Neural progenitor cell (in vitro differentiated cells): ENCODE measurements around the gene UQCC3. TPM values are rescaled to one million over a fixed set of nuclear protein-coding genes. Genes with fewer than 3 reads are reported as not detected.

Source experiments
- DNase-seq: peaks from one replicate; pipeline ENCODE4 v3.0.0-alpha.2; 2016; ENCODE audit warnings: low spot score
- H2AFZ ChIP-seq: fragments of 200-600 bp; sonication (generic); replicated peaks from 2 replicates; pipeline ENCODE4 v1.6.1; 2016; ENCODE audit warnings: antibody characterized with exemption
- H3F3A ChIP-seq: fragments of 200-600 bp; sonication (generic); 2 replicates; pipeline ENCODE4 v1.6.1; 2016; ENCODE audit warnings: antibody characterized with exemption, low read depth
- H3K27ac ChIP-seq: fragments of 200-600 bp; sonication (generic); 2 replicates; pipeline ENCODE4 v1.5.1; 2016; ENCODE audit warnings: mild to moderate bottlenecking
- H3K27me3 ChIP-seq: fragments of 200-600 bp; sonication (generic); 2 replicates; pipeline ENCODE4 v1.6.1; 2016; ENCODE audit warnings: mild to moderate bottlenecking, moderate library complexity
- H3K36me3 ChIP-seq: fragments of 200-600 bp; sonication (generic); 2 replicates; pipeline ENCODE4 v1.5.1; 2016
- H3K4me1 ChIP-seq: fragments of 200-600 bp; sonication (generic); 2 replicates; pipeline ENCODE4 v1.6.1; 2016; ENCODE audit warnings: mixed run types
- H3K4me2 ChIP-seq: fragments of 200-600 bp; sonication (generic); 2 replicates; pipeline ENCODE4 v1.6.1; 2016
- H3K4me3 ChIP-seq: fragments of 200-600 bp; sonication (generic); 2 replicates; pipeline ENCODE4 v1.5.1; 2016
- H3K79me2 ChIP-seq: fragments of 200-600 bp; sonication (generic); 2 replicates; pipeline ENCODE4 v1.6.1; 2016; ENCODE audit warnings: low read depth
- H3K9ac ChIP-seq: fragments of 200-600 bp; sonication (generic); 2 replicates; pipeline ENCODE4 v1.6.1; 2016
- H3K9me3 ChIP-seq: fragments of 200-600 bp; sonication (generic); 2 replicates; pipeline ENCODE4 v1.5.1; 2016; ENCODE audit warnings: low read depth
- H4K20me1 ChIP-seq: fragments of 200-600 bp; sonication (generic); 2 replicates; pipeline ENCODE4 v1.6.1; 2016; ENCODE audit warnings: low read depth
- H3K27ac Mint-ChIP-seq: 3 replicates; pipeline ENCODE4 v1.8.0; 2021; ENCODE audit warnings: mixed read lengths
- H3K27me3 Mint-ChIP-seq: 2 replicates; pipeline ENCODE4 v1.8.0; 2022; ENCODE audit warnings: low read depth, mild to moderate bottlenecking, inconsistent platforms, moderate library complexity, mixed read lengths; ENCODE audit not compliant: insufficient read depth
- H3K36me3 Mint-ChIP-seq: 3 replicates; pipeline ENCODE4 v1.8.0; 2021; ENCODE audit warnings: mixed read lengths
- H3K4me1 Mint-ChIP-seq: 3 replicates; pipeline ENCODE4 v1.8.0; 2021; ENCODE audit warnings: mixed read lengths
- H3K4me3 Mint-ChIP-seq: 3 replicates; pipeline ENCODE4 v1.8.0; 2021; ENCODE audit warnings: mild to moderate bottlenecking, moderate library complexity, mixed read lengths
- H3K9me3 Mint-ChIP-seq: 3 replicates; pipeline ENCODE4 v1.8.0; 2020; ENCODE audit warnings: mixed read lengths
- CTCF ChIP-seq: fragments of 200-600 bp; sonication (generic); IDR thresholded peaks from 2 replicates; pipeline ENCODE4 v1.5.1; 2017; ENCODE audit warnings: antibody characterized with exemption, mild to moderate bottlenecking
- EZH2 ChIP-seq: fragments of 200-600 bp; sonication (generic); IDR thresholded peaks from 2 replicates; pipeline ENCODE4 v1.6.1; 2017; ENCODE audit warnings: antibody characterized with exemption, mild to moderate bottlenecking, moderate library complexity
- EZH2phosphoT487 ChIP-seq: fragments of 200-600 bp; sonication (generic); IDR thresholded peaks from 2 replicates; pipeline ENCODE4 v1.6.1; 2017; ENCODE audit warnings: antibody characterized with exemption
- total RNA-seq: library from RNA; depleted of rRNA; stranded (reverse); fragments of >200 nt; gene quantifications from 2 replicates; pipeline ENCODE4 v1.2.3, GENCODE V29; 2015; ENCODE audit warnings: low replicate concordance

Gene UQCC3
- total RNA-seq, 1 donor from 2014 or later: 5.7 TPM

GRCh38 chr11:62715150-62716130, 44.0 kb downstream of the UQCC3 start:
- peaks cover 11% of the 10 kb centered on the region for H4K20me1 ChIP-seq
- no peak overlapping the region for H3K4me3 ChIP-seq
- no peak overlapping the region for H3K4me2 ChIP-seq
- H3K27ac Mint-ChIP-seq: no peak overlapping the region
- H3K27me3 Mint-ChIP-seq: peaks cover 2% of the 10 kb centered on the region
- no peaks in the 10 kb centered on the region for H3K27me3 ChIP-seq
- H3K27ac ChIP-seq: peak overlapping the region; percentile 37
- H2AFZ ChIP-seq: no peak overlapping the region
- peaks cover 2% of the 10 kb centered on the region for H3K4me1 Mint-ChIP-seq
- peaks cover 61% of the 10 kb centered on the region for H3K36me3 Mint-ChIP-seq
- H3K36me3 ChIP-seq: peaks cover 26% of the 10 kb centered on the region
- H3F3A ChIP-seq: peaks cover 83% of the 10 kb centered on the region
- no peak overlapping the region for H3K9ac ChIP-seq
- no peak for DNase-seq
- H3K4me3 Mint-ChIP-seq: no peak overlapping the region
- no peaks in the 10 kb centered on the region for H3K4me1 ChIP-seq
- no peak for TF ChIP-seq EZH2phosphoT487
- TF ChIP-seq CTCF: no peak
- TF ChIP-seq EZH2: no peak
- H3K79me2 ChIP-seq: peaks cover 42% of the 10 kb centered on the region
- H3K9me3 ChIP-seq: no peaks in the 10 kb centered on the region
- H3K9me3 Mint-ChIP-seq: no peaks in the 10 kb centered on the region

- no peak overlapping the region for H2AFZ ChIP-seq
- H3K4me2 ChIP-seq: no peak overlapping the region
- Mint-ChIP-seq H3K27ac (no peak overlapping the region), H3K27me3 (peaks cover 2% of the 10 kb centered on the region), H3K4me1 (no peaks in the 10 kb centered on the region), H3K4me3 (no peak overlapping the region), H3K9me3 (no peaks in the 10 kb centered on the region), H3K36me3 (peaks cover 61% of the 10 kb centered on the region)
- H3K9me3 ChIP-seq: no peaks in the 10 kb centered on the region
- TF ChIP-seq EZH2 (no peak), EZH2phosphoT487 (no peak), CTCF (no peak)
- H3K4me3 ChIP-seq: no peak overlapping the region
- peaks cover 11% of the 10 kb centered on the region for H4K20me1 ChIP-seq
- peaks cover 79% of the 10 kb centered on the region for H3F3A ChIP-seq
- DNase-seq: no peak
- H3K27me3 ChIP-seq: no peaks in the 10 kb centered on the region
- H3K79me2 ChIP-seq: peaks cover 48% of the 10 kb centered on the region
- no peak overlapping the region for H3K9ac ChIP-seq
- no peaks in the 10 kb centered on the region for H3K4me1 ChIP-seq
- H3K36me3 ChIP-seq: peaks cover 31% of the 10 kb centered on the region
- H3K27ac ChIP-seq: peak overlapping the region; percentile 53
Measured at GRCh38 chr11:62716206-62716605, 44.7 kb downstream of the UQCC3 start.

GRCh38 chr11:62716816-62717215, 45.3 kb downstream of the UQCC3 start:
- Mint-ChIP-seq H3K9me3 (no peaks in the 10 kb centered on the region), H3K27ac (no peak overlapping the region), H3K4me3 (no peak overlapping the region), H3K36me3 (peaks cover 65% of the 10 kb centered on the region), H3K27me3 (peaks cover 2% of the 10 kb centered on the region), H3K4me1 (peaks cover 2% of the 10 kb centered on the region)
- Histone ChIP-seq H4K20me1 (peaks cover 11% of the 10 kb centered on the region), H3K9ac (no peak overlapping the region), H3K4me3 (no peak overlapping the region), H3K36me3 (peaks cover 37% of the 10 kb centered on the region), H3K9me3 (no peaks in the 10 kb centered on the region), H3K4me1 (no peaks in the 10 kb centered on the region), H3K79me2 (peaks cover 54% of the 10 kb centered on the region), H2AFZ (no peak overlapping the region), H3K27ac (peak overlapping the region; percentile 53), H3F3A (peaks cover 79% of the 10 kb centered on the region), H3K27me3 (no peaks in the 10 kb centered on the region), H3K4me2 (no peak overlapping the region)
- no peak for DNase-seq
- TF ChIP-seq EZH2phosphoT487 (no peak), CTCF (no peak), EZH2 (no peak)
